ENCODE results near the gene PACS1. TPM values are rescaled to one million over a fixed set of nuclear protein-coding genes. Genes with fewer than 3 reads are reported as not detected.

The PACS1 gene
- total RNA-seq, 1 experiment from 2014 or later, result 41.1 TPM

- ChIA-PET CTCF (interaction anchor here (3.4 kb wide), 1 partner anchor 25 kb away, joined by 25 read pairs; no protein-coding TSS in a partner anchor), POLR2A (interaction anchor here (0.9 kb wide), 1 partner anchor 18 kb away, joined by 8 read pairs; the partner anchor contains the start of gene RAB1B), RAD21 (ENCODE audit: low non-redundant PET in 1 of 2, low total read pairs in 2 of 2, uncharacterized antibody in 2 of 2, unreplicated experiment in 2 of 2) (no interaction called here)
- Histone ChIP-seq H2AFZ (ENCODE audit: low read depth, low read length, poor library complexity, severe bottlenecking) (no peak overlapping the region), H3K9me2 (ENCODE audit: insufficient read depth) (no peaks in the 10 kb centered on the region), H3K4me2 (ENCODE audit: low read length) (no peak overlapping the region), H3K36me3 (ENCODE audit: control insufficient read depth in 1 of 2, insufficient read depth in 2 of 2, low read length in 2 of 2) (no peaks in the 10 kb centered on the region), H3K79me2 (ENCODE audit: insufficient read depth, low read length) (peaks cover 19% of the 10 kb centered on the region), H3K4me3 (replicated peaks in 1 of 2; ENCODE audit: low read depth in 1 of 2, low read length in 2 of 2) (no peak overlapping the region), H4K20me1 (ENCODE audit: insufficient read depth) (no peaks in the 10 kb centered on the region), H3K4me1 (ENCODE audit: control insufficient read depth in 1 of 2, insufficient read depth in 2 of 2, low read length in 2 of 2) (peaks cover 14 to 44% of the 10 kb centered on the region in 2 experiments), H3K27me3 (ENCODE audit: insufficient read depth, low read length) (no peaks in the 10 kb centered on the region), H3K27ac (ENCODE audit: low read depth, low read length) (no peak overlapping the region; the same call in 1 of the 2 replicates), H3K9me3 (ENCODE audit: control insufficient read depth in 1 of 2, insufficient read depth in 1 of 2, low read depth in 1 of 2, low read length in 2 of 2) (no peaks in the 10 kb centered on the region), H3K9ac (ENCODE audit: low read length) (no peak overlapping the region)
- BruUV-seq (replicated peaks), result no TSS peak
- no peak for TF ChIP-seq POLR2AphosphoS5 (IDR thresholded peaks at IDR 0.05; ENCODE audit: low read depth, low read length)
- no peak for TF ChIP-seq TCF7L2 (IDR thresholded peaks at IDR 0.05; ENCODE audit: borderline replicate concordance, extremely low read depth, insufficient read depth, insufficient read length)
- TF ChIP-seq EZH2 (IDR thresholded peaks at IDR 0.05), result no peak
- no peak for TF ChIP-seq ELF1 (IDR thresholded peaks at IDR 0.05; ENCODE audit: borderline replicate concordance, low read depth)
- no peak for TF ChIP-seq YY1 (IDR thresholded peaks at IDR 0.05; ENCODE audit: extremely low read depth, insufficient replicate concordance, low read depth, low read length)
- TF ChIP-seq JUND (IDR thresholded peaks at IDR 0.05), result no peak
- TF ChIP-seq REST (IDR thresholded peaks at IDR 0.05; ENCODE audit: low read depth), result no peak
- TF ChIP-seq ZNF274 (IDR thresholded peaks at IDR 0.05; ENCODE audit: low read depth, low read length), result no peak
- no peak for TF ChIP-seq MAX (IDR thresholded peaks at IDR 0.05)
- no peak for TF ChIP-seq ZFX (IDR thresholded peaks at IDR 0.05)
- no peak for TF ChIP-seq ATF3 (IDR thresholded peaks at IDR 0.05)
- intact Hi-C loops (cut with micrococcal nuclease), result no loop called here
- ATAC-seq (no peak), DNase-seq (ENCODE audit: low read depth, low spot score) (no peak)
Observed at GRCh38 chr11:66286699-66287098, 216.6 kb downstream of the PACS1 start.

All from HCT116 (cell line).